DMS53 (cell line): ENCODE data around the gene DTHD1.

Experiments used
- DNase-seq: peaks from one replicate; lab custom pipeline; 2025; lab: John Stamatoyannopoulos, UW

Gene DTHD1

DNA sequence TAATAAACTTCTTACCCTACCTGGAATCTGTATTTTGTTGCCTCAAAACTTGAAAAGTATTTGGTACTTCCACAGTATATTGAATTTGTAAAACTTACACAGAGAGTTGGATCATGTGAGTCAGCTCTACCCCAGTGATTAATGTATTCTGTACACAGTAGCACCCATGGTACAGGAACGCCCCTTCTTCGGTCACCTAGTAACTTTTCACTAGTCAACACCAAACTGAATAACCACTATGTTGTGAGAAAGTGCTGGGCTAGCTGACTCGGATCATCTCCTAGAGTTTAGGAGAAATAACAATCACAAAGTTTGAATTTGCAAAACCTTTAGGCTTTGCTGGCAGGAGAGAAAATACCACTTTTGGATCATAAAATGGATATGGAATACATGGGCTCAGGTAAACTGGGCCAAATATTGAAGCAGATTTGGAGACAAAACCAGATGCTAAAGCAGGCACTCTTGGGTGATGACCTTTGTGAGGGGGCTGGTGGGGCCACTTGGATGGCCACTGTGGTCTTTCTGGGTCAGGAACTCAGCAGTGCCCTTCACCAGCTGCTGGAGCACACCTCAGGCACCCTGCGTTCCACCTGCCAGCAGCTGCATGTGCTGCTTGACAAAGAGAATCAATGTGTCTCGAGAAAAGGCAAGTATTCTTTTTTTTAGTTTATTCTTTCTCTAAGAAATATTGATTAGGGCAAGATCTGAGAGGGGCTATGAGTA is at the start of gene DTHD1:
TSS of gene DTHD1 (plus strand) at position 233 of the 723 bp plus-strand sequence. CDS start at position 376, 143 bp downstream.
- no peak for DNase-seq

DNA sequence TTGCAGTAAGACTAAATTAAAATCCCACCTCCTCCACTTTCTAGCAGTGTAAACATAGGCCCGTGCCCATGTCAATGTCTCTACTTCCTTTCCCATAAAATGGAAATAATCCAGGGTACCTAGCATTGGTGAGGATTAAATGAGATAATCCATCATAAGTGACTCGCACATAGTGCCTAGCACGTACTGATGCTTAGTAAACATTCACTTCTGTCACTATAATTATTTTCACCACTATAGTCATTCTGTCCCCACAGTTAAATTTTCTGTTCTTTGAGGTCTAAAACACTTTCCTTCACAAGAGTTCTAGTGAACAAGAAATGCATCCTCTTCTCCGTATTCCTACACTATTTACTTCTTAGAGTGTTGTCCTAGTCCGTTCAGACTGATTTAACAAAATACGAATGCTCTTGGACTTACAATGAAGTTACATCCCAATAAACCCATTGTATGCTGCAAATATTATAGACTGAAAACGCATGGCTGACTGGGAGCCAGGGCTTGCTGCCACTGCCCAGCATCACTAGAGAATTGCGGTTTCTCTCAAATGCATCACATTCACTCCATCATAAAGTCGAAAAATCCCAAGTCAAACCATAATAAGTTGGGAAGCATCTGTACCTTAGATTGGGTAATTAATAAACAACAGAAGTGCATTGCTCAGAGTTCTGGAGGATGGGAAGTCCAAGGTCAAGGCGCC is 47.7 kb upstream of the DTHD1 start:
- DNase-seq: no peak

DNA sequence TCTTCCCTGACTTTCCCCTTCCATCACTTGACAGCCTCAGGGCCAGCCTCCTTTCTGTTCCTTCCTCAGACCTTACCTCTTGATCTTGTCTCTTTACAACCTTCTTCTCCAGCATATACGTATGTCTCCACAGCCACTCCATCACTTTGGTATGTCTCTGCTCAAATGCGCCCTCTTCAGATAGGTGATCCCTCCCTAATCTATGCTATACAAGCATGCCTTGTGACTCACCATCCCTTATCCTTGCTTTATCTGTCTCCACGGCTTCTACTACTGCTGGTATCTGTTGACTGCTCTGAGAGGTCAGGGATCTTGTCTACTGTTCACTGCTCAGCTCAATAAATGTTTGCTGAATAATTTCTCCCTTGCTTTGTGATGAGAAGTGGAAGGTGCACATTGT is 46.1 kb upstream of the DTHD1 start:
- peak; percentile 22 for DNase-seq

DNA sequence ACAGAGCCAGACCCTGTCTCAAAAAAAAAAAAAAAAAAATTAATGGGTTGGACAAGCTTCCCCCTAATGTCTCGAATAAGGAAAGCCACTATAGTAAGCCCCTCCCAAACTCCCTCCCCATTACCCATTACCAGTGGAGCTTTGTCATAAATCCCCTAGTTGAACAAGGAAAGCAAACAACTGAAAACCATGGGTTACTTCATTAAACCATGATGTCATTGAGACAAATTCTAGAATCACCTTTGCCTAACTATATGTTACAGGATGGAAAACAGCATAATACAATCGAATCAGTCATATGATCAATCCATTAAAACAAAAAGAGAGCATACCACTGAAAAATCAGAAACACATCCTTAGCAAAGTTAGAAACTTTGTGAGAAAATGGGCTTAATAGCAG is 45.3 kb upstream of the DTHD1 start:
- DNase-seq: no peak

DNA sequence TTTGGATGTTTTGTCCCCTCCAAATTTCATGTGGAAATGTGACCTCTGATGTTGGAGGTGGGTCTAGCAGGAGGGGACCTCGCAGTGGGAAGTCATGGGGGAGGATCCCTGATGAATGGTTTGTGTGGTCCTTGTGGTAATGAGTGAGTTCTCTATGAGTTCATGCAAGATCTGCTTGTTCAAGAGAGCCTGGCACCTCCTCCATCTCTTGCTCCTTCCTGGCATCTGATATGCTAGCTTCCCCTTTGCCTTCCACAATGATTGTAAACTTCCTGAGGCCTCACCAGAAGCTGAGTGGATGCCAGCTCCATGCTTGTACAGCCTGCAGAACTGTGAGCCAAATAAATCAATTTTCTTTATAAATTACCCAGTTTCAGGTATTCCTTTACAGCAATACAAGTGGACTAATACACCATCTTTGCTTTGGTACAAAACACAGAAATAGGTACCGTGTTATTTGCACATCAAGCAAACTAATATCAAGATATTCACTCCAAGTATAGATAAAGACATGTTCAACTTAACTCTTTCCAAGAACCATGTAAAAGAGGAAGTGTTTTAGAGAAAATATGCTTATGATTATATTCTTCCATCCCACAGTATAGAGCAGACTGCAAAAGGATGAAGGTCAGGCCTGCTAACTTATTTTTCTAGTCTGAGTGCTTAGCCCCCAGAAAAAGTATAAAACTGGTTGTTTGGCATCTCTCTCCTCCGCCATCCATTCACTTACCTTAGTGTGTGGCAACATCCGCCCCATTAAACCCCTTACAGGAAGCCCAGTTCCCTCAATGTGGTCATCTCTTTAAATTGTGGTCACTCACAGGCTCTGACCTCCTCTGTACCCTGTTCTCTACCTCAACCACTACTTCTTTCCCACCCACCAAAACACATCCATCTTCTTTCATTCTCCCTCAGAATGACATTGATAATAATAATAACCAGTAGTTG is 43.8 kb upstream of the DTHD1 start:
- DNase-seq: no peak

DNA sequence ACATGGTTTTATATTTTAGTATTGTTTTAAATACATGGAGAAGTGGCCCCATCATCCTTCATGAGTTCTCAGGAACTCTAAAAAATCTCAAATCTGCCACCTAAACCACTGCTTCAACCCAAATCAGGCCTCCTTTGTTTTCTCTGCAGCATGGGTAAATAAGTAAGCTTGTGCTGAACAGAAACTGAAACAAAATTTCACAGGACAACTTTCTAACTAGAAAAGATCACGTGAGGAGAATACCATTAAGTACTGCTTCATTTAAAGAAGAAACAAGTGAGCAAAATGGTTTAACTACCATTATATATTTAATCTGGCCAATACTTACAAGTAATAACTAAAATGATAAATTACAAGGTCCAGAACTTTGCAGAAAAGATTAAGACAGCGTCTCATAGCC is 39.6 kb upstream of the DTHD1 start:
- DNase-seq: peak; percentile 8

DNA sequence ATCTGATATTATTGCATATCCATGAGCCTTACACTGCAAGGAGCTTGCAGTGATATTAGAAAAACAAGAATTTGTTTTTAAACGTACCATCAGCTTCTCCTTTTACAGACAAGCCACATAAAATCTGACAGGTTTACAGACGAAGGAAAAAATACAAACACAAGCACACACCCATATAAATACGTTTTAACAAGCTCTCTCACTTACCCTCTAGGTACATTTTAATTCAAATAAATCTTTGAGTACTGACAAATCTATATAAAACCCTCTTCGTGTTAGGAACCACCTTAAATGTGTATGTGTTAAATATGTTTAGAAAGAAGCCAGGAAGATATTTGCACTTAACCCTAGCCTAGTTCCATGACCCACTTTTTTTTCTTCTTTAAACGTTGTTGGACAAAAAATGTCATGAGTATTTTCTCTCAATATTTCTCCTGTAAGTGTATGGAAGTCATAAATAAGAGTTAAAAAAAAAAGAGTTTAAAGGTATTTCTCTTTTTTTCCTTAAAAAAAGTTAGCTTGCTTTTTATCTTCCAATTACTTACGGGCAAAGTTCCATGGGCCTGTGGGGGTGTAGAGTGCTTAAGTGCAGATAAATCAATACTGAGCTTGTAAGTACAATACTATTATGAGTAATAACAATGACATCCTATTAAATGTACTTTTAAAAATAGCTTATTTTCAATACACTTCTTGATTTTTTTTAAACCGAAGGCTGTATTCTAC is 38.6 kb upstream of the DTHD1 start:
- DNase-seq: no peak

DNA sequence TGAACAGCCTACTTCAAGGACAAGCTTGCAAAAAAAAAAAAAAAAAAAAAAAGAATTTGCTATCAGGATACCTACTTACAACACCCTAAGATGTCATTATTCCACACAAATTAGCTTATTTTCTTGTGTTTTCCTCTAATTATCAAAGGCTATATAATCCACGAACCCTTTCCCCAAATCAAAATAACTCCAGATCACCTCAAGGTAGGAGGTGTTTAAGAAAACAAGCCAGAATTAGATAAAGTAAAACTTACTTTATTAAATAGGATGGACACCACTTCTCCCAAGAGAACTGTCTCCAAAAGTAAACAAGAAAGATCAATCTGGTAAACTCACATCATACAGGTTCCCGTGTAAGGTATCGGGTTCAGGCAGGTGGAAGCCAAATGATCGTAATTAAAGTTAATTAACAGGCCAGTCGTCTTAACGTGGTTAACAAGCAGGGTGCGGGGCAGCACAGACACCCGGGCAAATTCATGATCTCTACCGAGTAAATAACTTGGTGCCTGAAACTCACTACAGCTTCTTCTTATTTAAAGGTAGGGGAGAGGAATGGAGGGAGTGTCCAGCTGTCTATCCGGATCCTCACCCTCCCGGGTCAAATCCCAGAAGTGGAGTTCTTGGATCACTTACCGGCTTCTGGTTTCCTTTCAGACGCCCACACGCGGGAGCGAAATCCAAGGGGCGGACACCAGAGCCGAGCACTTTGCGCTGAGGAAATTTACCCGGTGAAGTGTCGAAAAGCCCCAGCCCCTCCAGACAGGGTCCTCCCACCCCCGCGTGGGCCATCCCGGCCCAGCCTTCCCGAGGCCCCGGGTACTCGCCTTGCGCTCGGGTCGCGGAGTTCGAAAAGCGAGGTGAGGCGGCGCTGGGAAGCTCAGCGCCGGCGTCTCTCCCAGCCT is 37.8 kb upstream of the DTHD1 start:
- DNase-seq: peak; percentile 86

DNA sequence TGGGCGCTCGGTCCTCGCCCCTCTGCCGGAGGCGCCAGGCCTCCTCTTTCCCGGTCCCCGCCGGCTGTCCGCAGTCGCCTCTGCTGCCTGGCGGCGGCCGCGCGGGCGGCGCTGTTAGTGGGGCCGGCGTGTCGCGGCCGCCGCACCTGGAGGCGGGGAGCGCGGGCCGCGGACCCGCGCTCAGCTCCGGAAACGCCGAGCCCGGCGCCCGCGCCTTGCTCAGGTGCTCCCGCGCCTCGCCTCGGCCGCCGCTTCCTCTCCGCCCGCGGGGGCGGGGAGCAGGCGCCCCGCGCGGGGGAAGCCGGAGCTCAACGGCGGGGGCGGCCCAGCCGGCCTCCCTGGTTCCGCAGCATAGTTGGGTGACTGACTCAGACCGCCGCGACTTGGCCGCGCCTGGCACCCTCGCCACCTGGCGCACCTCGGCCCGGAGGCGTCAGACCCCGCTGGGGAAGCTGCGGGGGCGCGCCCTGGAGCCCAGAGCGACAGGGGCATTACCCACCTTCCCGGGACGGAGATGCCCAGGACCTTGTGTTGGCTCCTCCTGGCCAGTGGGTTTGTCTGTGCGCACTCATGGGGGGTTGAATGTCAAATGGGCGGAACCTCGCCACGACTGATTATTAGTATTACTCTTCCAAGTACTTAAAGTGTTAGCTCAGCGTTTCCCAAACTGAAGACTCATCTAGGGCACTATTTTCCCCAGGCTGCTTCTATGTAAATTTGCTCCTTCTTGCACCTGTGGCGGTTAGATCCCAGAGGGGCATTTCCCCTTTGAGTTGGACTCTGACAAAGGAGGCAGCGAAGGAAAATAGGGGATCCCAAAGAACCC is 36.9 kb upstream of the DTHD1 start, which contains the start of gene ARAP2:
TSS of gene ARAP2 (minus strand) at position 258 of the 826 bp plus-strand sequence. CDS start 15,028 bp downstream, outside the sequence.
- peak; percentile 92 for DNase-seq

DNA sequence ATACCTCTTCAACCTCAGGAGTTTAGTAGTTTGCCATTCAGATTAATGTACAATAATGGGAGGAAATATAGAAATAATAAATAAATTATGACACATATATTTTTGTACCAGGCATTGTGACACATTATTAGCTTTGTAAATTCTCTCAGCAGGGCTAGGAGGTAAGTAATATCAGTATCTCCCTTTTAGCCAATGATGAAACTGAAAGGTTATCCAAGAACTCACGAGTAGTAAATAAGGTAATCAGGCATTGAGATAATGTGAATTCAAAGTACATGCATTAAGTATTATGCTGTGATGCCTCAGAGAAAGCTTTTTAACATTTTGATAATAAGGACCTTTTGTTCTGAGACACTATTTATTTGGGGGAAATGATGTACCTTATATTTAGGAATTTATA is 31.8 kb upstream of the DTHD1 start:
- no peak for DNase-seq

DNA sequence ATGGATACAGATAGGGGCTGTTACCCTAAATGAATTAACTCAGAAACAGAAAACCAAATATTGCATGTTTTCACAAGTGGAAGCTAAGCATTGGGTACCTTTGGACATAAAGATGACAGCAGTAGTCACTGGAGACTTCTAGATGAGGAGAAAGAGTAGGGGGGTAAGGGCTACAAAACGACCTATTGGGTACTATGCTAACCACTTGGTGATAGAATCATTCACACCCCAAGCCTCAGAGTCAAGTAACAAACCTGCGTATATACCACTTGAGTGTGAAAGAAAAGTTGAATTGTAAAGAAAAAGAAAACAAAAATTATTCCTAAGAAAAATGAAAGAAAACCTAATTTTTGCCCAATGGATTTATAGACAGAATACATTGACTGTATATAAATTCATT is 29.4 kb upstream of the DTHD1 start:
- no peak for DNase-seq

DNA sequence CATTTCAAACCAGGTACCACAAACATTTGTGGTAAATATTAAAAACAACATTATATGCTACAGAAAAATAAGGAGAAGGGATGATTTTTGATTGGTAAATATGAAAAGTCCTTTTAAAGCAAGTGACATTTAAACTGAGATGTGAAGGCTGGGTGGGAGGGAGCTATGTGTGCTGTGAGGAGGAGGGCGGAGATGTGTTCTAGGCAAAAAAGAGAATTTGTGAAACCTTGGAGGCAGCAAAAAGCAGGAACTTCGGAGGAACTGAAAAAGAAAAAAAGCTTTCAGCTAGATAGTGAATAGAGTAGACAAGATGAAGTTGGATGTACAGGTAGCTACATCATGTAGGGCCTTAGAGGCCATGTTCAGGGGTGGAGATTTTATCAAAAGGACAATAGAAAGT is 27.0 kb upstream of the DTHD1 start:
- no peak for DNase-seq

DNA sequence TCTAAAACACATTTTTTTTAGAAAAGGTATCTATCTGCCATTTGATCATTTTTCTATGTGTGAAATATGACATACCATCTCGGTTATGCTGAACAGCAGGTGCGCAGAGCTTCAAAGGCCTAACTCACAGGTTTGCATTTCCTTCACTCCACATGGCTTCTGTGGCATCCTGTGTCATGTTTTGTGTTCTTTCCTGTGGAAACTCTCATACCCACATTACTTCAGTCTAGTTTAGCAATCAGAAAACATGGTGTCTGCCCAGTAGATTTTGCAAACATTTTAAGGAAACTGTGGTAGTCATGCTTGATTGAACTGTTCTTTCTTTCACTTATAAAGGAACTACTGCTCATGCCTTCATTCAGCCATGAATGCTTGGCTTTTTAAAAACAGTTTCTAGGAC is 25.8 kb upstream of the DTHD1 start:
- DNase-seq: peak; percentile 54

DNA sequence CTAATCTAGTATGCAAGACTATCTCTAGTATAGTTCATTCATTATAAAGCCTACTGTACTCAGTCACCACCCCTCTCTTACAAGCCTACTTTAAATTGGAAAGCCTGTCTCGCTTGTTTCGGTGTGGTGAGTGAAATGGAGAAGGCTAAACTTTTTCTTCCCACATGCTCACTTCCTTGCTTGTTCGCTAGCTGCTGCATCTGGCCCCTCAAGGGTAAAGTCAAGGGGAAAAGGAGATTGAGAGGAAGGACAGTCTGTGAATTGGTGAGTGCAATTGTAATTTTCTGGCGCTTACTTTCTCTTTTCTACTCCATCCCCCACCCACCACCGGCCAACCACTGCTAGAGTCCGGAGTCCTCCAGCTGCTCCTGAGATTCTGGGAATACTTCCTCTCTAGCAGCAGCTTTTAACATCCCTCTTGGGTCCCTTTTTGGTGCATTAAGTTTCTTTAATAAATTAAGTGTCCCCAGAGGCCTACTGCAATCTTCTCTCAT is 25.0 kb upstream of the DTHD1 start:
- DNase-seq: no peak

DNA sequence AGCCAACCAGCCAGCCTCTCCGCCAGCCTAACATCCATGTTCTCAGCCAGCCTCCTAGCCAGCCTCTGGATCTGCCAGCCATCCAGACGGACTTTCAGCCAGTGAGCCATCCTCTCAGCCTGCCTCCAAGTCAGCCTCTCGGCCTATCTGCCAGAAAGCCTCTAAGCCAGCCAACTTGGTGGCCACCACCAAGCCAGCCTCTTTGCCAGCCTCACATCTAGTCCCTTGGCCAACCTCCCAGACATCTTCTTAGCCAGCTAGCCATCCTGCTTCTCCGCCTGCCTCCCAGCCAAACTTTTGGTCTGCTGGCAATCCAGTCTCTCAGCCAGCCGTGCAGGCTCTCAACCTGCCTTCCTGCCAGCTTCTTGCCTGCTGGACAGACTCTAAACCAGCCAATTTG is 20.7 kb upstream of the DTHD1 start:
- no peak for DNase-seq

DNA sequence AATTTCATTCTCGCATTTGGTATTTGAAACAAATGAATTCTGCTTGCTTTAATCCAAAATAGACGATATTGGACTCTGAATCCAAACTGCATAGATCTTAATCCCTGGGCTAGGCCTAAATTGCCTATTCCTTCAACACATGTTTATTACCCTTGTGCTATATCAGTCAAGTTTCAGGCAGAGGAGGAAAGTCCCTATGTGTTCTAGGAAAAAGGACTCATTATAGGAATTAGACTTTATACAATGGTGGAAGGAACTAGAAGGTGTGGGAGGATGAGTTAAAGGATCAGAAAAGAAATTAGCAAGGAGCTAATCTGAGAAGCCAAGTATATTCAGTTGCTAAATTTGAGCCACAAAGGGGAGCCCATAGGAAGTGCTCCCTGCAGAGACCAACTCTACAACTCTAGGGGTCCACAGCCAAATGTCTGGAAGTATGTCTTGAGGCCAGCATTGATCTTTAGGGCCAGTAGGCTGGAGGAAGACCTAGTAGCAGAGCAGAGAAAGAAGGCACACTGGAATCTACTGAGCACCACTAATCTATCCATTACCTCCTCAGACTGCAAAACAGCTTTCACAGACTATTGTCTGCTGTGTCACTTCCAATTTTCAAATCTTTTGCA is 17.1 kb upstream of the DTHD1 start:
- no peak for DNase-seq

DNA sequence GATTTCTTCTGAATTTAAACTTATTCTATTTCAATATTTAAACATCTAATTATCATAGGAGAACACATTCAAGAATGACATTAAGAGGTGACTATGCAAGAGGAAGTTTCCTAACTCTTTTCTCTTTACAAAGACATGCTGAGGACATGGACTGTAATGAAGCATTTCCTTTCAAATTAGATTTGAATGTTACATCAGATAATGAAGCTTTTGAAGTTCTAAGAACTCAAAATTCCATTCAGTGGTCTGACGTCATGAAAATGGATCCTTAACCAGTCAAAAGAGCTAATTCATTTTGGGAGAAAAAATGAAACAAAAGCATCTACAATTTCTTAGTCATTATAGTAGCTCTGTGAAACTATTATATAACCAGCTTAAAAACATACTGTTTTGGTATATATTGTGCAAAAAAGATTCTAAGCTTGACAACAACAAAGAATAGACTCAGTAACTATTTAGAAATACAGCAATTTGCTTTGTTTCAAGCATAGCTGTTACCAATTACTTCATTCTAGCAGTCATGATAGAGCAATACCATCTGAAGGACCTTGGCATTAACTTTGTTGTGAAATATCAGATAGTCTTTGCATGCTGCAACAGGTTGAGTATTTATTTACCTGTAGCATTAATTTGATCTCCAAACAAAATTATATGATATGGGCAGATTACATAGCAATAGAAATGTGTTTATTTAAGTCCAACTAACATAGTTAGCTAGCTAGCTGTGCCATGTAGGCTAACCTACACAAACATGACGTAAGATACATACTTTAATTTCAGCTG is 13.7 kb upstream of the DTHD1 start:
- no peak for DNase-seq

DNA sequence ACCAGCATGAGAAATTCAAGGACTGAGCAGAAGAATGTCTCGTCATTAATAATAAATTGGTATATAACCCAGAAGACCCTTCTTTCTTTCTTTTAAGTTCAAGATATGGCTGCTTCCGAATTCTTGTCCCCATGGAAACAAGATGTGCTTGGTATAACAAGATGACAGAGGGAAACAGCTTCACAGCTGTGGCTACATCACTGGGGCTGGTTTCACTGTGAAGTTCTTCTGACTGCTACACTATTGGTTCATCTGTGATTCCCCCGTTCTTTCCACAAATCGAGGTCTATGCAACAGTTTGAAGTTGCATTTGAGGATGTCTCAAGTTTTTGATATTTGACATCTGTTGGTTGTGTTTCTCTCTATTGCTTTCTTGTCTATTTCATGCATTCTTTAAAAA is 12.3 kb upstream of the DTHD1 start:
- DNase-seq: no peak
